GM21825 (cell line): ENCODE measurements around the gene MRPS9.

Experiments
- ATAC-seq: cut with Tn5 transposase; IDR thresholded peaks from one replicate; pipeline ENCODE4 v1.9.1; 2021; ENCODE audit warnings: mild to moderate bottlenecking, moderate library complexity; ENCODE audit not compliant: unreplicated experiment

Gene MRPS9

GRCh38 chr2:105037572-105038382 is at the start of gene MRPS9:
TSS of gene MRPS9 (plus strand) at chr2:105038069. CDS start at chr2:105038093, 24 bp downstream.
- ATAC-seq = peak; percentile 99

DNA sequence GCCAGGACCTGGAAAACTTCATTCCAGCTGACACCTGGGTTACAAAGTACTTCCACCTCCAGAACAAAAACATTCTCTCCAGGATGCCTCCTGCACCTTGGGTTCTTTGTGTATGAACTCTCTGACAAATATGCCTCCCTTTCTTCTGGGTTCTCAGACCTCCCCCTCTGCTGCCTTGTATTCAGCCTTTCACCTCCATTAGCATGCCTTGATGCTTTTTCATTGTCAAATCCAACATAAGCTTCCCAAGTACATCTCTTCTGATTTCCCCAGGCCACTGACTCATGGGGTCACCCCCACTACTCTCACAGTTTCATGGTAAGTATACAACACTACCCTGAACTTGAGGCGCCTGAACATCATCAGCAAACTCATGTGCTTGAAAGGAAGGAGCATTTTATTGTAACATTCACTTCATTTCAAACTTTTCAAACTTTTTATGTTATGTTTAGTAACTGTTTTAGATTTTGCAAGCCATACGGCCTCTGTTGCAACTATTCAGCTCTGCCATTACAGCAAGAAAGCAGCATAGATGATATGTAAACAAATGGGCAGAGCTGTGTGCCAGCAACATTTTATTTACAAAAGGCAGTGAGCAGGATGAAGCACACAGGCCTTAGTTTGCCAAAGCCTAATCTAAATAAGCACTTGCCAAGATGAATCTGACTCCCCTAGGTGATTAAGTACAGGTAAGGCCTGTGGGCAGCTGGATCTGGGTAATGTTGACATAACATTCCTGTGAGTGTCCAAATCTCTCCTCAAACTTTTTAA is 32.5 kb upstream of the MRPS9 start:
- no peak for ATAC-seq

DNA sequence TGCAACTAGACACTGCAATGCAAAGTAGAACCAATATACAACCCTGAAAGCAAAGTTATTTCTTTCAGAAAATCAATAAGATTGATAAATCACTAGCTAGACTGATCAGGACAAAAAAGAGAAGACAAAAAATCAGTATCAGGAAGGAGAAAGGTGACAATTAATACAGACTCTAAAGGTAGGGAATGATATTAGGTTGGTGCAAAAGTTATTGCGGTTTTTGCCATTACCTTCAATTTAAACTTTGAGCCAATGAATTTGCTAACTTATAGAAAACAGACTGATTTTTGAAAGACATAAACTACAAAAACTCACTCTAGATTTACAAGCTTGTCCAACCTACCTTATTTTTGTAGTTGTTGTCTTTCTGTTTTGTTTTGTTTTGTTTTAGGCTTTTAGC is 30.5 kb upstream of the MRPS9 start:
- no peak for ATAC-seq

DNA sequence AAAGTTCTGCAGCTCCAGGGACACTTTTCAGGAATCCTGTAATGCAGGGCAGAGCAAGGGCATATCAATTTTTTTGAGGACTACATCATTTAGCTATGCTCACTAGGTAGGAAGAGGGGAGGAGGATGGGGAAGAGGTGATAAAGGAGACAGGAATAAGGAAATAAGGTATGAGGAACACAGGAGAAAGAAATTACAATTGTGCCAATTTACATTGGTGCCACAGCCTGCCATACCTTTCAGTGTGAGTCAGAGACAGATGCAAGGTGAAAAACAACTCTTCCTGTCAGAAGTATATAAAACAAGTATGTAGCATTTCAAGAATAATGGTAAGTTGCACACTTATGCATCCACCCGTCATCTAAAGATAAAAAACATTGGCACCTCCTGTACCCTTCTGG is 5.4 kb upstream of the MRPS9 start:
- no peak for ATAC-seq

DNA sequence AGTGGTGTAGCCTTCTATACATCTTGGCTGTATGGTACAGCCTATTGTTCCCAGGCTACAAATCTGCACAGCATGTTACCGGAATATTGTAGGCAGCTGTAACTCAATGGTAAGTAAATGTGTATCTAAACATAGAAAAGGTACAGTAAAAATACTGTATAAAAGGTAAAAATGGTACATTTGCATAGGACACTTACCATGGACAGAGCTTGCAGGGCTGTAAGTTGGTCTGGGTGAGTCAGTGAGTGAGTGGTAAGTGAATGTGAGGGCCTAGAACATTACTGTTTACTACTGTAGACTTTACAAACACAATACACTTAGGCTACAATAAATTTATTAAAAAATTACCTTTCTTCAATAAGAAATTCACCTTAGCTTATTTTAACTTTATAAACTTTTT is 3.7 kb upstream of the MRPS9 start:
- no peak for ATAC-seq

- peak; percentile 13 for ATAC-seq
Observed at GRCh38 chr2:105038383-105039061, 653 bp downstream of the MRPS9 start.

GRCh38 chr2:105039559-105039958 is 1.7 kb downstream of the MRPS9 start:
- ATAC-seq = no peak

DNA sequence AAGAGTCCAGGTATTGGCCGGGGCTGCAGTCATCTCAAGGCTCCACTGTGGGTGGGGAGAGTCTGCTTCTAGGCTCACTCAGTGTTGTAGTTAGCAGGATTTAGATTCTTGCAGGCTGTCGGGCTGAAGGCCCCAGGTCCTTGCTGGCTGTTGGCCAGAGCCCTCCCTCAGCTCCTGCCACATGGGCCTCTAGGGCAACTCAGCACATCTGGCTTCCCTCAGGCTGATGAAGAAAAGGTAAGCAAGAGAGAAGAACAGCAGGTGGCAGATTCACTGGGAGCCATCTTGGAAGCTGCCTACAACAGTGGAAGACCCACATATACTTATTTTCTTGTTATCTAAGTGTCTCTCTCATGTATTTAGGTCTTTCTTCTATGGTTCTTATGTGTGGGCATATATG is 4.3 kb downstream of the MRPS9 start:
- ATAC-seq = no peak

DNA sequence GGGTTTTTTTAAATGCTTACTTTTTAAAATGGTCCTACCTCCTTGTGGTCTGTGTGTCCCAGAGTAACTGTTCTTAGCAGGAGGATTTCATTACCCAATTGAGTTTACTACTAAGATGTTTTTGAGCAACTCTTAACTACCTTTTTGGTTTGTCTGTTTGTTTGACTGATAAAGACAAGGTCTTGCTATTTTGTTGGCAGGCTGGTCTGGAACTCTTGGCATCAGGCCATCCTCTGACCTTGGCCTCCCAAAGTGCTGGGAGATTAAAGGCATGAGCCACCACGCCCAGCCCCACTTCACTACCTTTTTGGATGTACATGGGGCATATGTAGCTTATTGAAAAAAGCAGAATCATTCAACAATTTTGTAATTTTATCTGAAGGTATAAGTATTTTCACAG is 14.9 kb downstream of the MRPS9 start:
- no peak for ATAC-seq

DNA sequence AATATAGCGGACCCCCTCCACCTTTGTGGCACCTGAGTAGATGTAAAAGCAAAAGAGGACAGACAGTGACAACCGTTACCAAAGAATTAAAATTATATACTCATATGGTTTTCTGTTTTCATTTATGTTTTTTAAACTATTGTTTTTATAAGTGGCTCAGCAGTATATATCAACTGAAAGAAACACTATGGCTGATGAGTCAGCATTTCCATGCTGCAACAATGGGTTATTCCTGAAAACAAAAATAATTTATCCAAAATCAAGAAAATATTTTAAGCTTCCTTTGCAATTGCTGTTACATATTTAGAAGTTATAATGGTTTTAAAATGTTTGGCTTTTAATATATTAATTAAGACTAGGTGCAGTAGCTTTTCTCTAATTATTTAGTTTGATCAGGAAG is 17.7 kb downstream of the MRPS9 start:
- ATAC-seq = no peak

GRCh38 chr2:105056245-105056644 is 18.4 kb downstream of the MRPS9 start:
- no peak for ATAC-seq

GRCh38 chr2:105057005-105057404 is 19.1 kb downstream of the MRPS9 start:
- no peak for ATAC-seq

DNA sequence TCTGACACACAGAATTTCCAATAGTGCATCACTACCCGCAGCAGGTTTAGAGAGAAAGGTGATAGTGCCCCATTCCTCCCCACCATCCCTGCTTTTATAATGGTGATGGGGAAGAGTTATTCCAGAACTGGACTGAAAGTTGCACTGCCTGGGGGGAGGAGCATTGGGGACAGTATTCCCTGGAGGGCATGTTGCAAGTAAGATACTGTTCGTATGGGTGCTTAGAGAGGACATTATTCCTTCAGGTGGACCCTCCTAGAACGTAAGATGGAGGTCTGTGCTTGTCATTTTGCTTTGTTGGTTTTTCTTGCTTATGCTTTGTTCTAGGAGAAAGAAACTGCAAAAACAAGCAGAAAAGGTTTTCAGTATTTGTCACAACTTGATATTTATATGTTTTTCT is 23.7 kb downstream of the MRPS9 start:
- no peak for ATAC-seq

DNA sequence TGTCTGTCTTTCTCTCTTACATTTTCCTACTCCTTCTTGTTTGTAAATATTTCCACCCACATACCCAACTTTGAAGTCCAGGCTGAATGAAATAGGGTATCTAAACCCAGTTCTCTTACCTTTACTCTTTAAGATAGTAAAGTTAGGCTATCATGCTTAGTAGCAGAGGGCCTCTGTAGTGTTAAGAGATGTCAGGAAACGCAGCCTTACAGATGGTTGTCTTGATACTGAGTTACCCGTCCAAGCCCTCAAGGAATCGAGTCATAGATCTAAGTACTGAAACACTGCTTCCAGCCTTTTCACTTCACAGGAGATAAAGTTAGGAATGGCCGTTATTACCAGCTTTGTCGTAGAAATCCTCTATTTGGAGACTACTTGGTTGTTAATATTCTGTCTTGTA is 24.3 kb downstream of the MRPS9 start:
- no peak for ATAC-seq

- no peak for ATAC-seq
Observed at GRCh38 chr2:105068387-105068786, 30.5 kb downstream of the MRPS9 start.

GRCh38 chr2:105068875-105069274 is 31.0 kb downstream of the MRPS9 start:
- no peak for ATAC-seq

GRCh38 chr2:105070010-105070865 is 32.4 kb downstream of the MRPS9 start:
- no peak for ATAC-seq

DNA sequence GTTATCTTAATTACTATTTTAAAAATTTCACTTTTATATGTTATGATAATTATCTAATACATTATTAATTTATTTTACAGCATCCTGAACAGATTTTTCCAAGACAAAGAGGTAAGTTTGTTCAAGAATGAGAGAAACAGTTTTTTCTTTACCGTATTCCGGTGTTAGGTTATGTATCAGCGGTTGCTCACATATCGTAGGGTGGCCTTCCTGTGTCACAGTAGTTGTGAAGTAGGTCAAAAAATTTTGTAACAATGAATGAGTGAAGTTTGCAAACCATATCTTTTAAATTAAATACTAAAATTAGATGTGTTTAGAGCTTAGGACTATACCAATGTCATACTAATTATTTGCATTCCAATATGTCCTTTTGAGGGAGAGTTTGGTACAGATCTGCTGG is 33.5 kb downstream of the MRPS9 start:
- no peak for ATAC-seq

DNA sequence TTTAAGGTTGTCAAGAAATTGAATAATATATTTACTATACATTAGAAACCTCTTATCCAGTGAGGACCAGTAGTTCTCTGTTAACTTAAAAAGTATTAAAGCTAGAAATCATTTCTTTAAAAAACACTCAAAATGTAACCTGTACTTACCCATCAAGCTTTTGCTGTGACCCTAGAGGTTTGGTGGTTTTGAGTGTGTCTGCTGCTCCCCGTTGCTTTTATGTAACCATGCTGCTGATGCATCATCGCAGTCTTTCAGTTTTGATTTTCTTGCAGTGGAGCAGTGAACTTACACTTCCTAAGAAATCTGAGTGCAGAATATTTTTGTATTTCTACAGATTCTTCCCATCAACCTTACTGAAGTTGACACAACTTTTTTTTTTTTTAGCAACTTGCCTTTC is 34.2 kb downstream of the MRPS9 start:
- ATAC-seq = peak; percentile 86

GRCh38 chr2:105073591-105073990 is 35.7 kb downstream of the MRPS9 start:
- ATAC-seq = no peak

- no peak for ATAC-seq
Observed at GRCh38 chr2:105076121-105076520, 38.3 kb downstream of the MRPS9 start.
